BE2C (cell line): ENCODE results near the gene FBXO44.

Experiments used
- DNase-seq: peaks from one replicate; pipeline ENCODE4 v3.0.0-alpha.2; 2020
- H3K27me3 ChIP-seq: fragments of 250-450 bp; sonication (Bioruptor Pico); 2 replicates; pipeline ENCODE4 v1.5.1; 2020; ENCODE audit warnings: mild to moderate bottlenecking
- H3K36me3 ChIP-seq: fragments of 250-450 bp; sonication (Bioruptor Pico); 2 replicates; pipeline ENCODE4 v1.5.1; 2020; ENCODE audit warnings: mild to moderate bottlenecking
- H3K4me1 ChIP-seq: fragments of 250-450 bp; sonication (Bioruptor Pico); 2 replicates; pipeline ENCODE4 v1.5.1; 2020
- H3K4me3 ChIP-seq: 2 replicates; pipeline ENCODE4 v1.5.1; 2011; ENCODE audit warnings: low read depth, low read length
- H3K9me3 ChIP-seq: fragments of 250-450 bp; sonication (Bioruptor Pico); 2 replicates; pipeline ENCODE4 v1.5.1; 2020
- TF ChIP-seq, protein P1 (sequence below): IDR thresholded peaks from 2 replicates; pipeline ENCODE4 v1.5.1; 2012; ENCODE audit warnings: mild to moderate bottlenecking, low read depth, low read length

FBXO44 gene

DNA sequence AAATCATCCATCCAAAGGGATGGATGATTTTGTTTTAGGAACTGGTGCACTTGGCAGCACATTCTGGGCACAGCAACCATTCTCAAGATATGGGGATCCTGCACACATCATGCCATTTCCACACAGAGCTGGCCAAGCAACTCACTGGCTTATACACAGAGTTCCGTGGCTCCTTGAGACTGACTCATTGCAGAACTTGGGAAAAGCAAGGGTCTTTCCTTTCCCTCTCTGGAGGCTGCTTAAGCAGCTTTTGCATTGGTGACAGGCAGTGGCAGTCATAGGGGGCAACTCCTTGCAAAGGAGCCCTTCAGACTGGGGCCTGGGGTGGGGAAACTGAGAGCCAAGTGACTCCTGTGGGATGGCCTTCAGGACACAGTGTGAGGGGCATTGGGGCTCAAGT lies 28.1 kb downstream of the FBXO44 start:
- TF ChIP-seq, protein P1, sequence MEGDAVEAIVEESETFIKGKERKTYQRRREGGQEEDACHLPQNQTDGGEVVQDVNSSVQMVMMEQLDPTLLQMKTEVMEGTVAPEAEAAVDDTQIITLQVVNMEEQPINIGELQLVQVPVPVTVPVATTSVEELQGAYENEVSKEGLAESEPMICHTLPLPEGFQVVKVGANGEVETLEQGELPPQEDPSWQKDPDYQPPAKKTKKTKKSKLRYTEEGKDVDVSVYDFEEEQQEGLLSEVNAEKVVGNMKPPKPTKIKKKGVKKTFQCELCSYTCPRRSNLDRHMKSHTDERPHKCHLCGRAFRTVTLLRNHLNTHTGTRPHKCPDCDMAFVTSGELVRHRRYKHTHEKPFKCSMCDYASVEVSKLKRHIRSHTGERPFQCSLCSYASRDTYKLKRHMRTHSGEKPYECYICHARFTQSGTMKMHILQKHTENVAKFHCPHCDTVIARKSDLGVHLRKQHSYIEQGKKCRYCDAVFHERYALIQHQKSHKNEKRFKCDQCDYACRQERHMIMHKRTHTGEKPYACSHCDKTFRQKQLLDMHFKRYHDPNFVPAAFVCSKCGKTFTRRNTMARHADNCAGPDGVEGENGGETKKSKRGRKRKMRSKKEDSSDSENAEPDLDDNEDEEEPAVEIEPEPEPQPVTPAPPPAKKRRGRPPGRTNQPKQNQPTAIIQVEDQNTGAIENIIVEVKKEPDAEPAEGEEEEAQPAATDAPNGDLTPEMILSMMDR = no peak
- Histone ChIP-seq H3K4me1 (0 out of 2 replicates have a peak, but pooled peaks cover 3% of the 10 kb centered on the region), H3K27me3 (no peaks in the 10 kb centered on the region), H3K36me3 (no peaks in the 10 kb centered on the region), H3K9me3 (no peaks in the 10 kb centered on the region), H3K4me3 (no peak overlapping the region)
- DNase-seq = no peak

DNA sequence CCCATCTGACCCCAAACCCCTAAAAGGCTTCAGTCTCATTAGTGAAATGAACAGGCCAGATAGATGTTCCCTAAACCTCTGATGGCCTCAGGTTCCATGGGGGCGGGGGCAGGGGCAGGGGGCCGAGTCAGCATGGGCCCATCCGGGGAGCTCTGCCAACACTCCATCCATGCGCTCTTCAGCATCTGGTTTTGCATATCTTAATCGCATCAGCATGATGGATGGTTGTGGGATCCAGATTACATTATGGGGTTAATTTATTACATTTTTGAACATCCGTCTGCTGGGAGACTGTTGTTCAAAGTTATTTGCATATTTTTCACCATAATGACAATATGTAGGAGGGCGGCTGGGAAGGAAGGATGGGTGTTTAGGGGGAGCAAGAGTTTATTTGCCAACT lies 29.4 kb downstream of the FBXO44 start:
- H3K4me1 ChIP-seq = 0 out of 2 replicates have a peak, but pooled peaks cover 3% of the 10 kb centered on the region
- TF ChIP-seq, protein P1 = no peak
- no peaks in the 10 kb centered on the region for H3K36me3 ChIP-seq
- no peaks in the 10 kb centered on the region for H3K9me3 ChIP-seq
- no peaks in the 10 kb centered on the region for H3K27me3 ChIP-seq
- no peak overlapping the region for H3K4me3 ChIP-seq
- no peak for DNase-seq

DNA sequence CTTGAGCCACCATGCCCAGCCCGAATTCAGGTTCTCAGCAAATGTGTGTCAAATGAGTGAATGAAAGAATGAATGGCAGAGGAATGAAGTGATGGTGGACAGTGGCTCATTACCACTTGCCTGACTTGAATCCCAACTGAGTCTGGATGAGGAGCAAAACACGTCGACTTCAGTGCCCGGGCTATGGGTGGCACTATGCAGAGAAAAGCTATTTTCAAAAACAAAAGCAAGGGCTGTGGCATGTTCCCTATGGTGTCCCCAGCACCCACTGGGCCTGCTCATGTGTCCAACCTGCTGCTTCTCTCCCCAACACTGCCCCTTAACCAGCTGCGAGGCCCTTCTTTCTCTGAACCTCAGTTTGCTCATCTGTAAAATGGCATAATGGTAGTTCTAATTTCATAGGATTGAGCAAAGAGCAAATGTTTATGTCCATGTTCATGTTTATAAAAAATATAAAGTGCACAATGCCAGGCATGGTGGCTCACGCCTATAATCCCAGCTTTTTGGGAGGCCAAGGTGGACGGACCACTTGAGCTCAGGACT lies 30.6 kb downstream of the FBXO44 start:
- Histone ChIP-seq H3K4me3 (no peak overlapping the region), H3K9me3 (no peaks in the 10 kb centered on the region), H3K36me3 (no peaks in the 10 kb centered on the region), H3K27me3 (peaks cover 6% of the 10 kb centered on the region), H3K4me1 (0 out of 2 replicates have a peak, but pooled peaks cover 3% of the 10 kb centered on the region)
- TF ChIP-seq, protein P1 = no peak
- DNase-seq = no peak

DNA sequence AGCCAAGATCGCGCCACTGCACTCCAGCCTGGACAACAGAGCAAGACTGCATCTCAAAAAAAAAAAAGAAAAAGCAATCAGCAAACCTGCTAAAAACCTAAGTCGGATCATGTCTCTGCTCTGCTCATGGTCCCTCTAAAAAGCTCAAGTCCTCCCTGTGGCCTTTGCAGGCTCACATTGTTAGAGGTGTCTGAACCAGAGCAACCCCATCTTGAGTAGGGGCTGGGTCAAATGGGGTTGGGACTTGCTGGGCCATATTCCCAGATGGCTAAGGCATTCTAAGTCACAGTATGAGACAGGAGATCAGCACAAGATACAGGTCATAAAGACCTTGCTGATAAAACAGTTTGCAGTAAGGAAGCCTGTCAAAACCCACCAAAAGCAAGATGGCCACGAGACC lies 33.8 kb downstream of the FBXO44 start:
- TF ChIP-seq, protein P1 = no peak
- Histone ChIP-seq H3K9me3 (no peaks in the 10 kb centered on the region), H3K4me3 (no peak overlapping the region), H3K27me3 (peaks cover 34% of the 10 kb centered on the region), H3K36me3 (no peaks in the 10 kb centered on the region), H3K4me1 (no peaks in the 10 kb centered on the region)
- no peak for DNase-seq

DNA sequence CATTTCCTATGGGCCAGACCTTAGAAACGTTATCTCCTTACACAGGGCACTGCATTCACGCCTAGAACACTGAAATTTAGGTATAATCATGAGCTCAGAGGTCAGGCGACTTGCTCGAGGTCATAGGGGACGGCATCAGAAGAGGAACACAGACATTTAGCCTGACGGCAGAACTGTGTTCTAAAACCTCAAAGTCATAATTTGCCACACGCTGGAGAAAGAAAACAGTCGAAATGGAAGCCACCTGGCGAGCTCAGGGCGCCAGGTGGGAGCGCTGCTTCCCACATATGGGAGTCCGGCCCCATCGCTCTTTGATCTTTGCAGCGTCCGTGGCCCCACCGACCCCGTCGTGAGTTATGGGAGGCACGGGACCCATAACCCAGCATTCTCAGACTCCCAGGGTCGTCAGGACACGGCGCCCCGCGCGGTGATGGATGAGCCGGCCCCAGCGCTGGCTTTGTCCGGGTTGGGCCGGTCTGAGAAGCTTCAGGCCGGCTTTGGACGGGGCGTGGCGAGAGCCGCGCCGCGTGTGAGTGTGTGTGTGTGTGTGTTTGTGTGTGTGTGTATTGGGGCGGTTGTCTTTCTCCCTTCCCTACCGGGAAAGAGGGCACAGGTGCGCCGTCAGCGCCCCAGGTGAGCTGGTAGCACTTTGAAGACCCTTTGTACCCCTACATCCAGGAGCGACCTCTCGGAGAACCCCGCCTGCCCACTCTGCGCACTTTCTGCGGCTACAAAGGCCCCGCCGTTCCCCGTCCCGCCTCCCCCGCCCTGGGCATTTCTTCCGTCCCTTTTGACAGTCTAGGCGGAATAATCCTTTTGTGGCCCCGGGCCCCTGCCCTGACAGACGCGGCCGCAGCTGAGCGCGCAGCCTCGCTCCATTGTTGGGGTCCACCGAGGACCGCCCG lies 36.0 kb downstream of the FBXO44 start:
- DNase-seq = no peak
- Histone ChIP-seq H3K36me3 (no peaks in the 10 kb centered on the region), H3K4me1 (no peaks in the 10 kb centered on the region), H3K4me3 (no peak overlapping the region; the same call in 1 of the 2 replicates), H3K27me3 (peaks cover 42% of the 10 kb centered on the region), H3K9me3 (no peaks in the 10 kb centered on the region)
- TF ChIP-seq, protein P1 = no peak
